ENCODE measurements around the gene SESN1. TPM values are rescaled to one million over a fixed set of nuclear protein-coding genes. Genes with fewer than 3 reads are reported as not detected.

SESN1 gene
- total and polyA plus RNA-seq, 9 of the 15 experiments (the other 6 are each of a cell fraction or from before 2014, with no cell fraction given): 3.1 to 13.0 (median 7.4) TPM

- intact Hi-C loops (cut with micrococcal nuclease): no loop called here
- H3K9ac ChIP-seq (ENCODE audit: insufficient read depth in 1 of 2, low read depth in 2 of 2, low read length in 2 of 2): no peak overlapping the region
- in situ Hi-C loops (cut with MboI): no loop called here
- FAIRE-seq (no peak), ATAC-seq (no peak), DNase-seq (ENCODE audit: extremely low read depth in 1 of 4, low spot score in 3 of 4) (no peak)
- H3K9me1 ChIP-seq (ENCODE audit: control insufficient read depth, insufficient read depth, low read length): no peaks in the 10 kb centered on the region
- H3K27me3 ChIP-seq (ENCODE audit: control insufficient read depth in 2 of 2, insufficient read depth in 2 of 2, low read length in 2 of 2): no peaks in the 10 kb centered on the region
- H3K9me3 ChIP-seq (replicated peaks; ENCODE audit: control insufficient read depth, insufficient read depth, low read depth, low read length): no peaks in the 10 kb centered on the region
- H3K4me2 ChIP-seq (ENCODE audit: insufficient read depth, low read length): no peak overlapping the region
- BruUV-seq (replicated peaks): no TSS peak
- H3K36me3 ChIP-seq (ENCODE audit: control insufficient read depth, insufficient read depth, low read length): no peaks in the 10 kb centered on the region
- no peaks in the 10 kb centered on the region for H3K4me1 ChIP-seq (replicated peaks in 1 of 2; ENCODE audit: control insufficient read depth in 2 of 2, insufficient read depth in 2 of 2, low read length in 2 of 2)
- H2AFZ ChIP-seq (ENCODE audit: low read depth, low read length): no peak overlapping the region
- H3K79me2 ChIP-seq (ENCODE audit: control insufficient read depth, insufficient read depth, low read length): no peaks in the 10 kb centered on the region
- CTCF ChIA-PET (ENCODE audit: low intra/inter-chr PET ratio): no interaction called here
- no peaks in the 10 kb centered on the region for H4K20me1 ChIP-seq (replicated peaks; ENCODE audit: control insufficient read depth, insufficient read depth, low read length)
- H3K4me3 ChIP-seq: no peak overlapping the region
- POLR2A ChIA-PET: interaction anchor here (0.5 to 0.6 kb wide), 2 partner anchors 452 to 570 kb away, joined by 3 read pairs; no protein-coding TSS in a partner anchor
- no peak overlapping the region for H3K27ac ChIP-seq (ENCODE audit: extremely low read depth, low read depth, low read length)
- TF ChIP-seq, protein P1, sequence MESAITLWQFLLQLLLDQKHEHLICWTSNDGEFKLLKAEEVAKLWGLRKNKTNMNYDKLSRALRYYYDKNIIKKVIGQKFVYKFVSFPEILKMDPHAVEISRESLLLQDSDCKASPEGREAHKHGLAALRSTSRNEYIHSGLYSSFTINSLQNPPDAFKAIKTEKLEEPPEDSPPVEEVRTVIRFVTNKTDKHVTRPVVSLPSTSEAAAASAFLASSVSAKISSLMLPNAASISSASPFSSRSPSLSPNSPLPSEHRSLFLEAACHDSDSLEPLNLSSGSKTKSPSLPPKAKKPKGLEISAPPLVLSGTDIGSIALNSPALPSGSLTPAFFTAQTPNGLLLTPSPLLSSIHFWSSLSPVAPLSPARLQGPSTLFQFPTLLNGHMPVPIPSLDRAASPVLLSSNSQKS (CRISPR knock-in tag; IDR thresholded peaks at IDR 0.05): no peak
- TF ChIP-seq PHB (CRISPR knock-in tag; IDR thresholded peaks at IDR 0.05) (no peak), HDAC1 (IDR thresholded peaks at IDR 0.05) (no peak), MBD1 (CRISPR knock-in tag; IDR thresholded peaks at IDR 0.05) (no peak), C11orf30 (IDR thresholded peaks at IDR 0.05; ENCODE audit: low read depth) (peak; percentile 39; the same call in 1 of the 2 replicates), ARNT (IDR thresholded peaks at IDR 0.05) (no peak)
- TF ChIP-seq, protein P2, sequence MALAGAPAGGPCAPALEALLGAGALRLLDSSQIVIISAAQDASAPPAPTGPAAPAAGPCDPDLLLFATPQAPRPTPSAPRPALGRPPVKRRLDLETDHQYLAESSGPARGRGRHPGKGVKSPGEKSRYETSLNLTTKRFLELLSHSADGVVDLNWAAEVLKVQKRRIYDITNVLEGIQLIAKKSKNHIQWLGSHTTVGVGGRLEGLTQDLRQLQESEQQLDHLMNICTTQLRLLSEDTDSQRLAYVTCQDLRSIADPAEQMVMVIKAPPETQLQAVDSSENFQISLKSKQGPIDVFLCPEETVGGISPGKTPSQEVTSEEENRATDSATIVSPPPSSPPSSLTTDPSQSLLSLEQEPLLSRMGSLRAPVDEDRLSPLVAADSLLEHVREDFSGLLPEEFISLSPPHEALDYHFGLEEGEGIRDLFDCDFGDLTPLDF (CRISPR knock-in tag; IDR thresholded peaks at IDR 0.05): no peak
- TF ChIP-seq, protein P3, sequence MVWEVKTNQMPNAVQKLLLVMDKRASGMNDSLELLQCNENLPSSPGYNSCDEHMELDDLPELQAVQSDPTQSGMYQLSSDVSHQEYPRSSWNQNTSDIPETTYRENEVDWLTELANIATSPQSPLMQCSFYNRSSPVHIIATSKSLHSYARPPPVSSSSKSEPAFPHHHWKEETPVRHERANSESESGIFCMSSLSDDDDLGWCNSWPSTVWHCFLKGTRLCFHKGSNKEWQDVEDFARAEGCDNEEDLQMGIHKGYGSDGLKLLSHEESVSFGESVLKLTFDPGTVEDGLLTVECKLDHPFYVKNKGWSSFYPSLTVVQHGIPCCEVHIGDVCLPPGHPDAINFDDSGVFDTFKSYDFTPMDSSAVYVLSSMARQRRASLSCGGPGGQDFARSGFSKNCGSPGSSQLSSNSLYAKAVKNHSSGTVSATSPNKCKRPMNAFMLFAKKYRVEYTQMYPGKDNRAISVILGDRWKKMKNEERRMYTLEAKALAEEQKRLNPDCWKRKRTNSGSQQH (CRISPR knock-in tag; IDR thresholded peaks at IDR 0.05): peak; percentile 76; the same call in 1 of the 2 replicates
- TF ChIP-seq, protein P4, sequence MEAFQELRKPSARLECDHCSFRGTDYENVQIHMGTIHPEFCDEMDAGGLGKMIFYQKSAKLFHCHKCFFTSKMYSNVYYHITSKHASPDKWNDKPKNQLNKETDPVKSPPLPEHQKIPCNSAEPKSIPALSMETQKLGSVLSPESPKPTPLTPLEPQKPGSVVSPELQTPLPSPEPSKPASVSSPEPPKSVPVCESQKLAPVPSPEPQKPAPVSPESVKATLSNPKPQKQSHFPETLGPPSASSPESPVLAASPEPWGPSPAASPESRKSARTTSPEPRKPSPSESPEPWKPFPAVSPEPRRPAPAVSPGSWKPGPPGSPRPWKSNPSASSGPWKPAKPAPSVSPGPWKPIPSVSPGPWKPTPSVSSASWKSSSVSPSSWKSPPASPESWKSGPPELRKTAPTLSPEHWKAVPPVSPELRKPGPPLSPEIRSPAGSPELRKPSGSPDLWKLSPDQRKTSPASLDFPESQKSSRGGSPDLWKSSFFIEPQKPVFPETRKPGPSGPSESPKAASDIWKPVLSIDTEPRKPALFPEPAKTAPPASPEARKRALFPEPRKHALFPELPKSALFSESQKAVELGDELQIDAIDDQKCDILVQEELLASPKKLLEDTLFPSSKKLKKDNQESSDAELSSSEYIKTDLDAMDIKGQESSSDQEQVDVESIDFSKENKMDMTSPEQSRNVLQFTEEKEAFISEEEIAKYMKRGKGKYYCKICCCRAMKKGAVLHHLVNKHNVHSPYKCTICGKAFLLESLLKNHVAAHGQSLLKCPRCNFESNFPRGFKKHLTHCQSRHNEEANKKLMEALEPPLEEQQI (IDR thresholded peaks at IDR 0.05): no peak
- TF ChIP-seq, protein P5, sequence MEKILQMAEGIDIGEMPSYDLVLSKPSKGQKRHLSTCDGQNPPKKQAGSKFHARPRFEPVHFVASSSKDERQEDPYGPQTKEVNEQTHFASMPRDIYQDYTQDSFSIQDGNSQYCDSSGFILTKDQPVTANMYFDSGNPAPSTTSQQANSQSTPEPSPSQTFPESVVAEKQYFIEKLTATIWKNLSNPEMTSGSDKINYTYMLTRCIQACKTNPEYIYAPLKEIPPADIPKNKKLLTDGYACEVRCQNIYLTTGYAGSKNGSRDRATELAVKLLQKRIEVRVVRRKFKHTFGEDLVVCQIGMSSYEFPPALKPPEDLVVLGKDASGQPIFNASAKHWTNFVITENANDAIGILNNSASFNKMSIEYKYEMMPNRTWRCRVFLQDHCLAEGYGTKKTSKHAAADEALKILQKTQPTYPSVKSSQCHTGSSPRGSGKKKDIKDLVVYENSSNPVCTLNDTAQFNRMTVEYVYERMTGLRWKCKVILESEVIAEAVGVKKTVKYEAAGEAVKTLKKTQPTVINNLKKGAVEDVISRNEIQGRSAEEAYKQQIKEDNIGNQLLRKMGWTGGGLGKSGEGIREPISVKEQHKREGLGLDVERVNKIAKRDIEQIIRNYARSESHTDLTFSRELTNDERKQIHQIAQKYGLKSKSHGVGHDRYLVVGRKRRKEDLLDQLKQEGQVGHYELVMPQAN (IDR thresholded peaks at IDR 0.05; ENCODE audit: borderline replicate concordance): 0 out of 2 replicates have a peak, but pooled peaks have one; percentile 22
Observed at GRCh38 chr6:109038837-109039398, 55.7 kb downstream of the SESN1 start.
